Activated CD4-positive, alpha-beta T cell treated with anti-CD3 and anti-CD28 coated beads, Interleukin-2, amount 50 U/mL, for 24 hours (primary cell): Measurements from ENCODE around the gene POLR2F.
"Not testable (repeated sequence)": the region's sequence is repeated elsewhere in the genome, so short reads cannot be mapped to it uniquely, and the experiment has no call there.

Experiments
- DNase-seq, 2 donors: peaks; one replicate each; pipeline ENCODE4 v3.0.0-alpha.2; 2020; ENCODE audit warnings: low read depth in 1 of 2, low spot score in 1 of 2

Gene POLR2F

GRCh38 chr22:37925330-37925729 lies 28.2 kb upstream of the POLR2F start:
- DNase-seq = no peak

- DNase-seq = no peak
Observed at GRCh38 chr22:37925767-37926166, 27.7 kb upstream of the POLR2F start.

GRCh38 chr22:37926358-37926757 lies 27.1 kb upstream of the POLR2F start:
- DNase-seq = no peak

- DNase-seq = no peak
Observed at GRCh38 chr22:37926771-37927636, 26.5 kb upstream of the POLR2F start.

GRCh38 chr22:37927637-37927936 lies 25.9 kb upstream of the POLR2F start:
- DNase-seq = no peak

GRCh38 chr22:37929390-37929789 lies 24.1 kb upstream of the POLR2F start:
- DNase-seq = no peak

- DNase-seq = no peak
Observed at GRCh38 chr22:37930270-37930951, 23.1 kb upstream of the POLR2F start.

GRCh38 chr22:37930952-37931440 lies 22.5 kb upstream of the POLR2F start:
- no peak for DNase-seq

- DNase-seq = no peak
Observed at GRCh38 chr22:37931893-37932389, 21.6 kb upstream of the POLR2F start.

- DNase-seq = no peak
Observed at GRCh38 chr22:37932401-37932800, 21.1 kb upstream of the POLR2F start.

GRCh38 chr22:37932821-37933578 lies 20.5 kb upstream of the POLR2F start:
- DNase-seq = no peak

GRCh38 chr22:37933711-37934376 lies 19.7 kb upstream of the POLR2F start:
- DNase-seq = peak; percentile 59 to 73

- DNase-seq = no peak
Observed at GRCh38 chr22:37940698-37941376, 12.7 kb upstream of the POLR2F start.

GRCh38 chr22:37942133-37942532 lies 11.4 kb upstream of the POLR2F start:
- DNase-seq = no peak

GRCh38 chr22:37943136-37943824 lies 10.2 kb upstream of the POLR2F start:
- DNase-seq = no peak

- no peak for DNase-seq
Observed at GRCh38 chr22:37943825-37944198, 9.7 kb upstream of the POLR2F start.

- DNase-seq = not testable (repeated sequence)
Observed at GRCh38 chr22:37944423-37944822, 9.1 kb upstream of the POLR2F start.

GRCh38 chr22:37947142-37947795 lies 6.2 kb upstream of the POLR2F start:
- not testable (repeated sequence) for DNase-seq

GRCh38 chr22:37951305-37951704 lies 2.2 kb upstream of the POLR2F start:
- DNase-seq = no peak
